HCT116 (cell line): ENCODE data around the gene RAC2. TPM values are rescaled to one million over a fixed set of nuclear protein-coding genes. Genes with fewer than 3 reads are reported as not detected.
"Not testable (repeated sequence)": the region's sequence is repeated elsewhere in the genome, so short reads cannot be mapped to it uniquely, and the experiment has no call there.

ENCODE experiments used
- ATAC-seq: fragments of 200-7000 bp; cut with Tn5 transposase; 2 replicates; pipeline ENCODE4 v1.9.1; 2020; ENCODE audit warnings: mild to moderate bottlenecking, moderate library complexity
- BruUV-seq: library from RNA; stranded (reverse); fragments of 400-500 nt; replicated peaks from 2 replicates; lab custom pipeline; 2021; lab: Mats Ljungman, UMichigan
- CTCF ChIA-PET: fragments of 300-600 bp; sonication (Branson Sonifier 250); formaldehyde crosslinking; loops from one replicate; lab custom pipeline; 2021; ENCODE audit warnings: antibody characterized with exemption; lab: Charles Lee
- POLR2A ChIA-PET: fragments of 300-600, 350-600 bp; sonication (Branson Sonifier 250); formaldehyde crosslinking; loops from one replicate; lab custom pipeline; 2021; ENCODE audit warnings: antibody characterized with exemption; lab: Charles Lee
- RAD21 ChIA-PET, 2 experiments: fragments of 300-600 bp; sonication (Branson Sonifier 250); formaldehyde crosslinking; loops; one replicate each; lab custom pipeline; 2023; ENCODE audit warnings: low total read pairs in 2 of 2; ENCODE audit not compliant: uncharacterized antibody in 2 of 2, unreplicated experiment in 2 of 2, low non-redundant PET in 1 of 2; lab: Charles Lee
- DNase-seq: peaks from one replicate; pipeline ENCODE4 v3.0.0-alpha.2; 2010; ENCODE audit warnings: low read depth, low spot score
- H2AFZ ChIP-seq: fragments of 200-600 bp; shearing (Covaris generic), sonication (generic); 2 replicates; pipeline ENCODE4 v1.6.1; 2017; ENCODE audit warnings: low read depth, mixed run types, mixed read lengths, antibody characterized with exemption, low read length; ENCODE audit not compliant: poor library complexity, severe bottlenecking
- H3K27ac ChIP-seq: 2 replicates; pipeline ENCODE4 v1.5.1; 2012; ENCODE audit warnings: low read depth, low read length
- H3K27me3 ChIP-seq: fragments of 200-600 bp; sonication (generic); 2 replicates; pipeline ENCODE4 v1.6.1; 2016; ENCODE audit warnings: mixed run types, low read length, mixed read lengths; ENCODE audit not compliant: insufficient read depth
- H3K36me3 ChIP-seq, 2 experiments: fragments of 200-500 bp in 1 of 2; fragments of 200-600 bp in 1 of 2; sonication (Bioruptor generic) in 1 of 2; sonication (generic) in 1 of 2; 2 replicates each; pipeline versions ENCODE4 v1.5.1 to v1.6.1; 2014 to 2016; ENCODE audit warnings: low read length in 2 of 2, inconsistent platforms in 1 of 2, mixed read lengths in 1 of 2, mixed run types in 1 of 2; ENCODE audit not compliant: insufficient read depth in 2 of 2, control insufficient read depth in 1 of 2
- H3K4me1 ChIP-seq, 2 experiments: fragments of 200-600 bp in 1 of 2; sonication (generic) in 1 of 2; 2 replicates each; pipeline versions ENCODE4 v1.5.1 to v1.6.1; 2012 to 2017; ENCODE audit warnings: low read length in 2 of 2, inconsistent platforms in 1 of 2, mild to moderate bottlenecking in 1 of 2, mixed read lengths in 1 of 2, mixed run types in 1 of 2, moderate library complexity in 1 of 2; ENCODE audit not compliant: insufficient read depth in 2 of 2, control insufficient read depth in 1 of 2
- H3K4me2 ChIP-seq: fragments of 200-600 bp; sonication (generic); 2 replicates; pipeline ENCODE4 v1.6.1; 2017; ENCODE audit warnings: mixed run types, low read length, mixed read lengths
- H3K4me3 ChIP-seq, 2 experiments: fragments of 200-600 bp in 1 of 2; sonication (generic) in 1 of 2; replicated peaks in 1 of 2; 2 replicates each; pipeline ENCODE4 v1.5.1; 2011 to 2016; ENCODE audit warnings: low read length in 2 of 2, control low read depth in 1 of 2, low read depth in 1 of 2, mild to moderate bottlenecking in 1 of 2, mixed read lengths in 1 of 2, mixed run types in 1 of 2
- H3K79me2 ChIP-seq: fragments of 200-600 bp; sonication (generic); 2 replicates; pipeline ENCODE4 v1.6.1; 2017; ENCODE audit warnings: mild to moderate bottlenecking, mixed run types, low read length, moderate library complexity, mixed read lengths; ENCODE audit not compliant: insufficient read depth
- H3K9ac ChIP-seq: fragments of 200-600 bp; sonication (generic); 2 replicates; pipeline ENCODE4 v1.6.1; 2016; ENCODE audit warnings: low read length, mixed read lengths
- H3K9me2 ChIP-seq: fragments of 200-600 bp; sonication (generic), shearing (Covaris generic); 2 replicates; pipeline ENCODE4 v1.6.1; 2017; ENCODE audit warnings: mixed run types, mild to moderate bottlenecking, moderate library complexity; ENCODE audit not compliant: insufficient read depth
- H3K9me3 ChIP-seq, 2 experiments: fragments of 200-500 bp in 1 of 2; fragments of 200-600 bp in 1 of 2; sonication (Bioruptor generic) in 1 of 2; sonication (generic) in 1 of 2; 2 replicates each; pipeline ENCODE4 v1.6.1; 2014 to 2017; ENCODE audit warnings: low read length in 2 of 2, mixed read lengths in 2 of 2, inconsistent platforms in 1 of 2, low read depth in 1 of 2, mild to moderate bottlenecking in 1 of 2, mixed run types in 1 of 2, moderate library complexity in 1 of 2; ENCODE audit not compliant: control insufficient read depth in 1 of 2, insufficient read depth in 1 of 2
- H4K20me1 ChIP-seq: fragments of 200-600 bp; sonication (generic), shearing (Covaris generic); 2 replicates; pipeline ENCODE4 v1.6.1; 2017; ENCODE audit warnings: mixed run types, mild to moderate bottlenecking, moderate library complexity; ENCODE audit not compliant: insufficient read depth
- CBX3 ChIP-seq: IDR thresholded peaks from 2 replicates; pipeline ENCODE4 v1.6.1; 2012; ENCODE audit warnings: low read depth
- EGR1 ChIP-seq: IDR thresholded peaks from 2 replicates; pipeline ENCODE4 v1.6.1; 2012; ENCODE audit warnings: low read depth
- ELF1 ChIP-seq: IDR thresholded peaks from 2 replicates; pipeline ENCODE4 v1.6.1; 2012; ENCODE audit warnings: low read depth, borderline replicate concordance
- EZH2 ChIP-seq: fragments of 200-600 bp; sonication (generic); IDR thresholded peaks from 2 replicates; pipeline ENCODE4 v1.6.1; 2017; ENCODE audit warnings: antibody characterized with exemption, mixed run types
- EZH2phosphoT487 ChIP-seq: fragments of 200-600 bp; IDR thresholded peaks from 2 replicates; pipeline ENCODE4 v1.6.1; 2018; ENCODE audit warnings: antibody characterized with exemption, borderline replicate concordance
- FOSL1 ChIP-seq: IDR thresholded peaks from 2 replicates; pipeline ENCODE4 v1.6.1; 2012; ENCODE audit warnings: low read depth
- JUND ChIP-seq: IDR thresholded peaks from 2 replicates; pipeline ENCODE4 v1.6.1; 2012
- POLR2A ChIP-seq: IDR thresholded peaks from 2 replicates; pipeline ENCODE4 v1.7.0; 2011; ENCODE audit warnings: borderline replicate concordance; ENCODE audit not compliant: insufficient read depth, insufficient read length; ENCODE audit errors: extremely low read depth
- RAD21 ChIP-seq: IDR thresholded peaks from 2 replicates; pipeline ENCODE4 v1.6.1; 2012; ENCODE audit warnings: low read depth, mild to moderate bottlenecking
- SIN3A ChIP-seq: IDR thresholded peaks from 2 replicates; pipeline ENCODE4 v1.6.1; 2012; ENCODE audit warnings: low read depth
- SRF ChIP-seq: IDR thresholded peaks from 2 replicates; pipeline ENCODE4 v1.6.1; 2012; ENCODE audit warnings: low read depth
- TCF7L2 ChIP-seq: IDR thresholded peaks from 2 replicates; pipeline ENCODE4 v1.7.0; 2011; ENCODE audit warnings: borderline replicate concordance, inconsistent platforms; ENCODE audit not compliant: insufficient read depth, insufficient read length; ENCODE audit errors: extremely low read depth
- YY1 ChIP-seq: IDR thresholded peaks from 2 replicates; pipeline ENCODE4 v1.6.1; 2011; ENCODE audit warnings: low read length, low read depth, moderate library complexity, mild to moderate bottlenecking; ENCODE audit not compliant: insufficient replicate concordance; ENCODE audit errors: extremely low read depth
- ZFX ChIP-seq: fragments of 450-650 bp; IDR thresholded peaks from 2 replicates; pipeline ENCODE4 v1.6.1; 2017
- ZNF274 ChIP-seq: fragments of 200-500 bp; sonication (Bioruptor generic); IDR thresholded peaks from 2 replicates; pipeline ENCODE4 v1.6.1; 2014; ENCODE audit warnings: mild to moderate bottlenecking, low read depth, low read length, inconsistent platforms
- intact Hi-C: fragments of 100-400 bp; cut with micrococcal nuclease; formaldehyde crosslinking; loops from 2 replicates; pipeline ENCODE4 v1.10.0; 2022
- total RNA-seq: library from RNA; stranded (reverse); gene quantifications from one replicate; pipeline ENCODE4 v1.2.1, GENCODE V29; 2021; ENCODE audit not compliant: unreplicated experiment
- TF ChIP-seq, protein P1 (sequence below): IDR thresholded peaks from 2 replicates; pipeline ENCODE4 v1.6.1; 2012
- TF ChIP-seq, protein P2 (sequence below), 3 experiments: fragments of 200-600 bp in 1 of 3; sonication (generic) in 1 of 3; IDR thresholded peaks in 2 of 3; conservative IDR thresholded peaks in 1 of 3; 2 replicates each; pipeline ENCODE4 v1.5.1; 2012 to 2017; ENCODE audit warnings: low read depth in 2 of 3, low read length in 2 of 3, antibody characterized with exemption in 1 of 3, borderline replicate concordance in 1 of 3, control low read depth in 1 of 3, mild to moderate bottlenecking in 1 of 3, mixed read lengths in 1 of 3, mixed run types in 1 of 3, moderate library complexity in 1 of 3; ENCODE audit not compliant: insufficient read depth in 1 of 3

Gene RAC2
- total RNA-seq, 1 experiment from 2014 or later: 62.0 TPM

DNA sequence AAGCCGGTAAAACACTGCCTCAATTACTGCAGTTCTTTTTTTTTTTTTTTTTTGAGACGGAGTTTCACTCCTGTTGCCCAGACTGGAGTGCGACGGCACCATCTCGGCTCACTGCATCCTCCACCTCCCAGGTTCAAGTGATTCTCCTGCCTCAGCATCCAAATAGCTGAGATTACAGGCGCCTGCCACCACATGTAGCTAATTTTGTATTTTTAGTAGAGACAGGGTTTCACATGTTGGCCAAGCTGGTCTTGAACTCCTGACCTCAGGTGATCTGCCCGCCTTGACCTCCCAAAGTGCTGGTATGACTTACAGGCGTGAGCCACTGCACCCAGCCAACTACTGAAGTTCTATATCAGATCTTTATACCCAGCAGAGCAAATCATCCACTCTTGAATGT is 7.8 kb upstream of the RAC2 start:
- H3K27ac ChIP-seq, H3K9me3 ChIP-seq, H2AFZ ChIP-seq, ATAC-seq, POLR2A ChIA-PET, H3K9me2 ChIP-seq, H3K79me2 ChIP-seq, CTCF ChIA-PET, H3K27me3 ChIP-seq, H3K4me3 ChIP-seq, DNase-seq, intact Hi-C loops, BruUV-seq, H3K4me2 ChIP-seq, H3K9ac ChIP-seq, RAD21 ChIA-PET, H3K36me3 ChIP-seq, H4K20me1 ChIP-seq: not testable (repeated sequence)
- H3K4me1 ChIP-seq: peaks cover 24 to 28% of the 10 kb centered on the region in 2 experiments

DNA sequence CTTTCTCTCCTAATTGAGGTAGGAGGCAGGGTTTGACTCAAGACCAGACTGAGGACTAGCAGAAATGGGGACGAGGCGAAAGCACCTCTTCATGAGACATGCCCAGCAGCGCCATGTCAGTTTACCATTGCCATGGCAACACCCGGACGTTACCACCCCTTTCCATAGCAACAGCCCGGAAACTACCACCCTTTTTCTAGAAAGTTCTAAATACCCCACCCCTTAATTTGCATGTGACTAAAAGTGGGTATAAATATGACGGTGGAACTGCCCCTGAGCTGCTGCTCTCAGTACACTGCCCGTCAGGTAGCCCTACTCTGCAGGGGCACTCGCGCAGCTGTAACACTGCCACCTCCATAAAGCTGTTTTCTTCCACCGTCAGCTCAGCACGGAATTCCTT is 5.9 kb upstream of the RAC2 start:
- Histone ChIP-seq H3K27me3 (no peaks in the 10 kb centered on the region), H4K20me1 (no peaks in the 10 kb centered on the region), H3K4me3 (no peak overlapping the region), H3K4me2 (no peak overlapping the region), H3K36me3 (no peaks in the 10 kb centered on the region), H3K79me2 (no peaks in the 10 kb centered on the region), H3K9me3 (no peaks in the 10 kb centered on the region), H3K9me2 (no peaks in the 10 kb centered on the region), H3K27ac (no peak overlapping the region), H2AFZ (no peak overlapping the region), H3K9ac (no peak overlapping the region), H3K4me1 (peaks cover 21 to 22% of the 10 kb centered on the region in 2 experiments)
- ChIA-PET CTCF (interaction anchor here (3.7 kb wide), 1 partner anchor 10 kb away, joined by 23 read pairs; no protein-coding TSS in a partner anchor), POLR2A (no interaction called here), RAD21 (no interaction called here)
- TF ChIP-seq ZFX (no peak), SRF (no peak), ZNF274 (no peak), ELF1 (no peak), POLR2A (no peak), CBX3 (no peak), YY1 (no peak), EZH2phosphoT487 (no peak), RAD21 (no peak), SIN3A (no peak), EZH2 (no peak), TCF7L2 (no peak), EGR1 (no peak), FOSL1 (no peak), JUND (no peak)
- TF ChIP-seq, protein P1, sequence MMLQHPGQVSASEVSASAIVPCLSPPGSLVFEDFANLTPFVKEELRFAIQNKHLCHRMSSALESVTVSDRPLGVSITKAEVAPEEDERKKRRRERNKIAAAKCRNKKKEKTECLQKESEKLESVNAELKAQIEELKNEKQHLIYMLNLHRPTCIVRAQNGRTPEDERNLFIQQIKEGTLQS: no peak
- TF ChIP-seq, protein P2, sequence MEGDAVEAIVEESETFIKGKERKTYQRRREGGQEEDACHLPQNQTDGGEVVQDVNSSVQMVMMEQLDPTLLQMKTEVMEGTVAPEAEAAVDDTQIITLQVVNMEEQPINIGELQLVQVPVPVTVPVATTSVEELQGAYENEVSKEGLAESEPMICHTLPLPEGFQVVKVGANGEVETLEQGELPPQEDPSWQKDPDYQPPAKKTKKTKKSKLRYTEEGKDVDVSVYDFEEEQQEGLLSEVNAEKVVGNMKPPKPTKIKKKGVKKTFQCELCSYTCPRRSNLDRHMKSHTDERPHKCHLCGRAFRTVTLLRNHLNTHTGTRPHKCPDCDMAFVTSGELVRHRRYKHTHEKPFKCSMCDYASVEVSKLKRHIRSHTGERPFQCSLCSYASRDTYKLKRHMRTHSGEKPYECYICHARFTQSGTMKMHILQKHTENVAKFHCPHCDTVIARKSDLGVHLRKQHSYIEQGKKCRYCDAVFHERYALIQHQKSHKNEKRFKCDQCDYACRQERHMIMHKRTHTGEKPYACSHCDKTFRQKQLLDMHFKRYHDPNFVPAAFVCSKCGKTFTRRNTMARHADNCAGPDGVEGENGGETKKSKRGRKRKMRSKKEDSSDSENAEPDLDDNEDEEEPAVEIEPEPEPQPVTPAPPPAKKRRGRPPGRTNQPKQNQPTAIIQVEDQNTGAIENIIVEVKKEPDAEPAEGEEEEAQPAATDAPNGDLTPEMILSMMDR (IDR thresholded peaks at IDR 0.05 in 2 of 3, conservative IDR thresholded peaks at IDR 0.05 in 1 of 3; ENCODE audit: borderline replicate concordance in 1 of 3, insufficient read depth in 1 of 3, low read depth in 2 of 3, low read length in 2 of 3): no peak
- intact Hi-C loops: no loop called here
- ATAC-seq: no peak
- no peak for DNase-seq
- no TSS peak for BruUV-seq
